Measurements from ENCODE around the gene ZNF746.

DNA sequence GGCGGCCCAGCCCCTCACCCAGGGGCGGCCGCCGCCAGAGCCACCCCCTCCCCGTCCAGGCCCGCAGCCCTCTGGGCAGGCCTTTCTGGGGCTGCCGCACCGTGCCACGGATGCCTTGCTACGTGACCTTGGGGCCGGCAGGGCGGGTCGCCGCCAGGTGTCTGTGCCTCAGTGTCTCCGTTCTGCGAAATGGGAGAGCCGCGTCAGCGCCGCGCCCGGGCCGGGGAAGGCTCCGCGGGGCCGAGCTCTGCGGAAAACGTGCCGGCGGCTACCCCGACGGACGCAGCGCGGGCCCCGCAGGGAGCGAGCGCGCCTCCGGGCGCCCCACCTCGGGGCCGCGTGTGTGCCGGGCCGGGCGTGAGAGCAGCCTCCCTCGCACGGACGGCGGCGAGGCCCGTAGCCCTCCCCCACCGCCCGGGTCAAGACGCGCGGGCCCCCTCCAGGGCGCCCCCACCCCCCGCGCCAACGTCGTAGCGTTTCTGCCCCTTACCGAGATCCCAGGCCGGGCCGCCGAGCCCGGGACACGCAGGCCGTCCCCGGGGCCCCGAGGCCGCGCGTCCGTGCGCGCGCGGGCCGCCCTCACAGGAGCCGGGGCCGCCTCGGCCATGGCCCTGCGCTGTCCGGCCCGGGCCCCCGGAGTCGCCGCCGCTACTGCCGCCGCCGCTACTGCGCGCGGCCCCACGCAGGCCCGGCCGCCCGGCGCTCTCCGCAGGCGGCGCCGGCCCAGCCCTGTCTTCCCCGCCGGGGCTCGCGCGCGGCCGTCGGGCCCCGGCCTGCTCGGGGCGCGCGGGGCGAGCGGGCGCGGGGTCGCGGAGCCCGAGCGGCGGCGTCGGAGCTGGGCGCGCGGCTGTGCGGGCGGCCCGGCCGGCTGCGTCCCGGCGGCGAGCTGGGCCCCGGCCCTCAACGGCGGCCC lies 37.8 kb downstream of the ZNF746 start:
- TF ChIP-seq, protein P1, sequence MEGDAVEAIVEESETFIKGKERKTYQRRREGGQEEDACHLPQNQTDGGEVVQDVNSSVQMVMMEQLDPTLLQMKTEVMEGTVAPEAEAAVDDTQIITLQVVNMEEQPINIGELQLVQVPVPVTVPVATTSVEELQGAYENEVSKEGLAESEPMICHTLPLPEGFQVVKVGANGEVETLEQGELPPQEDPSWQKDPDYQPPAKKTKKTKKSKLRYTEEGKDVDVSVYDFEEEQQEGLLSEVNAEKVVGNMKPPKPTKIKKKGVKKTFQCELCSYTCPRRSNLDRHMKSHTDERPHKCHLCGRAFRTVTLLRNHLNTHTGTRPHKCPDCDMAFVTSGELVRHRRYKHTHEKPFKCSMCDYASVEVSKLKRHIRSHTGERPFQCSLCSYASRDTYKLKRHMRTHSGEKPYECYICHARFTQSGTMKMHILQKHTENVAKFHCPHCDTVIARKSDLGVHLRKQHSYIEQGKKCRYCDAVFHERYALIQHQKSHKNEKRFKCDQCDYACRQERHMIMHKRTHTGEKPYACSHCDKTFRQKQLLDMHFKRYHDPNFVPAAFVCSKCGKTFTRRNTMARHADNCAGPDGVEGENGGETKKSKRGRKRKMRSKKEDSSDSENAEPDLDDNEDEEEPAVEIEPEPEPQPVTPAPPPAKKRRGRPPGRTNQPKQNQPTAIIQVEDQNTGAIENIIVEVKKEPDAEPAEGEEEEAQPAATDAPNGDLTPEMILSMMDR (IDR thresholded peaks at IDR 0.05) = no peak
- TF ChIP-seq POLR2A (IDR thresholded peaks at IDR 0.05) = no peak

Measured in adrenal gland (tissue), 5 donors.